CD4-positive, alpha-beta T cell treated with Interleukin-2 at 100 ng/mL for 4 hours (primary cell): ENCODE measurements around the gene EEF1E1.
A peak's percentile ranks its signal among the peaks of the same experiment; 100 is the strongest.

ENCODE experiments used
- DNase-seq: peaks from one replicate; pipeline ENCODE4 v3.0.0-alpha.2; 2020; ENCODE audit warnings: low spot score

Gene EEF1E1

GRCh38 chr6:8102122-8102958, at the start of gene EEF1E1:
TSS of gene EEF1E1 (minus strand) at chr6:8102548. CDS start at chr6:8102521, 27 bp downstream.
- DNase-seq = peak; percentile 97

- no peak for DNase-seq
These were observed 47.0 kb upstream of the EEF1E1 start for GRCh38 chr6:8149350-8149749.

- no peak for DNase-seq
These were observed 41.6 kb upstream of the EEF1E1 start for GRCh38 chr6:8143945-8144344.

GRCh38 chr6:8139451-8139850, 37.1 kb upstream of the EEF1E1 start:
- no peak for DNase-seq

GRCh38 chr6:8137529-8137939, 35.2 kb upstream of the EEF1E1 start:
- no peak for DNase-seq

GRCh38 chr6:8135276-8135675, 32.9 kb upstream of the EEF1E1 start:
- no peak for DNase-seq

- no peak for DNase-seq
These were observed 29.8 kb upstream of the EEF1E1 start for GRCh38 chr6:8132130-8132529.

GRCh38 chr6:8131265-8131897, 29.0 kb upstream of the EEF1E1 start:
- peak; percentile 15 for DNase-seq

- no peak for DNase-seq
These were observed 28.1 kb upstream of the EEF1E1 start for GRCh38 chr6:8130399-8130798.

- DNase-seq = no peak
These were observed 20.9 kb upstream of the EEF1E1 start for GRCh38 chr6:8123236-8123635.

- no peak for DNase-seq
These were observed 12.6 kb upstream of the EEF1E1 start for GRCh38 chr6:8114956-8115355.

- DNase-seq = no peak
These were observed 10.8 kb upstream of the EEF1E1 start for GRCh38 chr6:8113131-8113654.

- no peak for DNase-seq
These were observed 8.4 kb upstream of the EEF1E1 start for GRCh38 chr6:8110725-8111124.

GRCh38 chr6:8110117-8110721, 7.9 kb upstream of the EEF1E1 start:
- DNase-seq = no peak

GRCh38 chr6:8108759-8109539, 6.6 kb upstream of the EEF1E1 start:
- DNase-seq = no peak

- no peak for DNase-seq
These were observed 5.8 kb upstream of the EEF1E1 start for GRCh38 chr6:8108031-8108660.

- DNase-seq = no peak
These were observed 3.4 kb upstream of the EEF1E1 start for GRCh38 chr6:8105791-8106190.

GRCh38 chr6:8103726-8104125, 1.4 kb upstream of the EEF1E1 start:
- no peak for DNase-seq

- DNase-seq = no peak
These were observed 2.0 kb downstream of the EEF1E1 start for GRCh38 chr6:8100159-8100854.

GRCh38 chr6:8090650-8091049, 11.7 kb downstream of the EEF1E1 start:
- no peak for DNase-seq

- DNase-seq = no peak
These were observed 13.5 kb downstream of the EEF1E1 start for GRCh38 chr6:8088886-8089285.
